DND-41 (cell line): ENCODE measurements around the gene TMEM163.

Experiments used
- CTCF ChIP-seq: IDR thresholded peaks from 2 replicates; pipeline ENCODE4 v1.5.1; 2012; ENCODE audit warnings: borderline replicate concordance, low read length, moderate library complexity, mild to moderate bottlenecking; ENCODE audit not compliant: poor library complexity, severe bottlenecking; ENCODE audit errors: extremely low read depth
- EZH2 ChIP-seq: IDR thresholded peaks from 3 replicates; pipeline ENCODE4 v1.6.1; 2012; ENCODE audit warnings: borderline replicate concordance, low read depth, mild to moderate bottlenecking, moderate library complexity, low read length, inconsistent platforms; ENCODE audit not compliant: severe bottlenecking

- TF ChIP-seq CTCF (no peak), EZH2 (no peak)
Observed at GRCh38 chr2:134724341-134724740, 5.5 kb upstream of the TMEM163 start.
